ENCODE measurements around the gene CRYGC.

GRCh38 chr2:208092093-208092832 lies 37.4 kb downstream of the CRYGC start:
- TF ChIP-seq CTCF (IDR thresholded peaks at IDR 0.05), result no peak
- no peak for TF ChIP-seq EZH2 (IDR thresholded peaks at IDR 0.05; ENCODE audit: borderline replicate concordance, insufficient read depth, low read depth, low read length, poor library complexity, severe bottlenecking)
